IMR-90 (cell line): ENCODE data around the gene DHRS12. TPM values are rescaled to one million over a fixed set of nuclear protein-coding genes. Genes with fewer than 3 reads are reported as not detected.

Source experiments
- ATAC-seq: fragments of 200-7000 bp; cut with Tn5 transposase; 2 replicates; pipeline ENCODE4 v1.9.1; 2020; ENCODE audit warnings: low read depth, mild to moderate bottlenecking, moderate library complexity
- BruUV-seq: library from RNA; stranded (reverse); fragments of 400-500 nt; replicated peaks from 2 replicates; lab custom pipeline; 2021; lab: Mats Ljungman, UMichigan
- CTCF ChIA-PET: fragments of 300-600 bp; formaldehyde crosslinking; extraction: SDS; loops from one replicate; lab custom pipeline; 2021; ENCODE audit warnings: antibody characterized with exemption; lab: Yijun Ruan, JAX
- POLR2A ChIA-PET: fragments of 300-600 bp; sonication (Branson Sonifier 250); formaldehyde crosslinking; loops from one replicate; lab custom pipeline; 2022; ENCODE audit warnings: antibody characterized with exemption; ENCODE audit not compliant: unreplicated experiment; lab: Charles Lee
- DNase-seq: peaks from one replicate; pipeline ENCODE4 v3.0.0; 2013
- H2AFZ ChIP-seq: replicated peaks from 2 replicates; pipeline ENCODE3; 2013; ENCODE audit warnings: low read length, mild to moderate bottlenecking; ENCODE audit not compliant: poor library complexity
- H2AK5ac ChIP-seq: 2 replicates; pipeline ENCODE4 v1.6.1; 2013; ENCODE audit warnings: low read depth, low read length, inconsistent platforms
- H2AK9ac ChIP-seq: replicated peaks from 2 replicates; pipeline ENCODE3; 2013; ENCODE audit warnings: mild to moderate bottlenecking, low read depth, low read length, moderate library complexity; ENCODE audit not compliant: poor library complexity
- H2BK120ac ChIP-seq: 2 replicates; pipeline ENCODE4 v1.6.1; 2013; ENCODE audit warnings: low read depth, low read length, inconsistent platforms
- H2BK15ac ChIP-seq: 3 replicates; pipeline ENCODE4 v1.6.1; 2013; ENCODE audit warnings: low read depth, low read length, inconsistent platforms
- H2BK20ac ChIP-seq: 2 replicates; pipeline ENCODE4 v1.6.1; 2013; ENCODE audit warnings: low read depth, mild to moderate bottlenecking, inconsistent platforms, low read length, moderate library complexity
- H2BK5ac ChIP-seq: 2 replicates; pipeline ENCODE4 v1.6.1; 2013; ENCODE audit warnings: mild to moderate bottlenecking, low read depth, low read length, inconsistent platforms; ENCODE audit not compliant: poor library complexity, severe bottlenecking
- H3K14ac ChIP-seq: replicated peaks from 2 replicates; pipeline ENCODE4 v1.6.1; 2013; ENCODE audit warnings: low read depth, low read length, inconsistent platforms
- H3K18ac ChIP-seq: 2 replicates; pipeline ENCODE4 v1.6.1; 2013; ENCODE audit warnings: low read depth, low read length, control low read depth
- H3K23ac ChIP-seq: 2 replicates; pipeline ENCODE4 v1.6.1; 2013; ENCODE audit warnings: low read depth, low read length, inconsistent platforms
- H3K27ac ChIP-seq: 2 replicates; pipeline ENCODE4 v1.5.1; 2013; ENCODE audit warnings: mild to moderate bottlenecking, control low read depth, low read length; ENCODE audit not compliant: insufficient read depth
- H3K27me3 ChIP-seq: 2 replicates; pipeline ENCODE4 v1.6.1; 2013; ENCODE audit warnings: low read length; ENCODE audit not compliant: control insufficient read depth, insufficient read depth
- H3K36me3 ChIP-seq: 2 replicates; pipeline ENCODE4 v1.6.1; 2013; ENCODE audit warnings: low read length, mixed read lengths; ENCODE audit not compliant: control insufficient read depth, insufficient read depth
- H3K4ac ChIP-seq: 2 replicates; pipeline ENCODE4 v1.6.1; 2013; ENCODE audit warnings: low read depth, low read length, inconsistent platforms
- H3K4me1 ChIP-seq: 2 replicates; pipeline ENCODE4 v1.6.1; 2013; ENCODE audit warnings: low read length, mixed read lengths; ENCODE audit not compliant: control insufficient read depth, insufficient read depth
- H3K4me2 ChIP-seq: 2 replicates; pipeline ENCODE4 v1.6.1; 2013; ENCODE audit warnings: low read depth, mild to moderate bottlenecking, control low read depth, low read length, moderate library complexity
- H3K4me3 ChIP-seq: 2 replicates; pipeline ENCODE4 v1.5.1; 2013; ENCODE audit warnings: low read depth, mild to moderate bottlenecking, control low read depth, low read length, moderate library complexity; ENCODE audit not compliant: insufficient read depth
- H3K56ac ChIP-seq: 2 replicates; pipeline ENCODE4 v1.6.1; 2013; ENCODE audit warnings: low read length, inconsistent platforms; ENCODE audit not compliant: insufficient read depth; ENCODE audit errors: extremely low read depth
- H3K79me1 ChIP-seq, 2 experiments: 2 replicates each; pipeline ENCODE4 v1.6.1; 2013; ENCODE audit warnings: low read length in 2 of 2, inconsistent platforms in 1 of 2, low read depth in 1 of 2
- H3K9ac ChIP-seq: 2 replicates; pipeline ENCODE4 v1.6.1; 2013; ENCODE audit warnings: low read depth, low read length, control low read depth
- H3K9me1 ChIP-seq: 2 replicates; pipeline ENCODE4 v1.6.1; 2013; ENCODE audit warnings: low read length, inconsistent platforms; ENCODE audit not compliant: insufficient read depth
- H3K9me3 ChIP-seq: 2 replicates; pipeline ENCODE4 v1.6.1; 2013; ENCODE audit warnings: low read length; ENCODE audit not compliant: control insufficient read depth, insufficient read depth
- H4K20me1 ChIP-seq: 2 replicates; pipeline ENCODE4 v1.6.1; 2013; ENCODE audit warnings: low read length, inconsistent platforms; ENCODE audit not compliant: insufficient read depth
- H4K5ac ChIP-seq: 2 replicates; pipeline ENCODE4 v1.6.1; 2013; ENCODE audit warnings: mild to moderate bottlenecking, low read depth, low read length, control low read depth
- H4K8ac ChIP-seq, 2 experiments: 2 replicates each; pipeline ENCODE4 v1.6.1; 2013; ENCODE audit warnings: low read depth in 2 of 2, low read length in 2 of 2, control low read depth in 1 of 2, inconsistent platforms in 1 of 2
- H4K91ac ChIP-seq: 2 replicates; pipeline ENCODE4 v1.6.1; 2013; ENCODE audit warnings: low read depth, low read length, inconsistent platforms; ENCODE audit not compliant: insufficient read depth
- BHLHE40 ChIP-seq: fragments of 150-350 bp; IDR thresholded peaks from 2 replicates; pipeline ENCODE4 v1.6.1; 2016; ENCODE audit warnings: mild to moderate bottlenecking, low read depth, low read length
- CEBPB ChIP-seq: IDR thresholded peaks from 2 replicates; pipeline ENCODE4 v1.6.1; 2012; ENCODE audit warnings: low read depth, low read length, improper control_type of control experiment
- CHD1 ChIP-seq: IDR thresholded peaks from 2 replicates; pipeline ENCODE4 v1.6.1; 2012; ENCODE audit warnings: low read depth, low read length, improper control_type of control experiment
- CTCF ChIP-seq: conservative IDR thresholded peaks from 2 replicates; pipeline ENCODE4 v1.5.1; 2012; ENCODE audit warnings: mild to moderate bottlenecking, low read depth, low read length, improper control_type of control experiment
- ELK1 ChIP-seq: fragments of 150-350 bp; IDR thresholded peaks from 2 replicates; pipeline ENCODE4 v1.6.1; 2016; ENCODE audit warnings: low read depth, mild to moderate bottlenecking, low read length, moderate library complexity, borderline replicate concordance
- FOS ChIP-seq: fragments of 150-350 bp; IDR thresholded peaks from 2 replicates; pipeline ENCODE4 v1.6.1; 2016; ENCODE audit warnings: low read depth, low read length
- MAFK ChIP-seq: IDR thresholded peaks from 2 replicates; pipeline ENCODE4 v1.6.1; 2012; ENCODE audit warnings: low read depth, low read length, improper control_type of control experiment
- MAZ ChIP-seq: IDR thresholded peaks from 2 replicates; pipeline ENCODE4 v1.6.1; 2012; ENCODE audit warnings: low read depth, mild to moderate bottlenecking, low read length, improper control_type of control experiment, moderate library complexity, borderline replicate concordance
- MXI1 ChIP-seq: IDR thresholded peaks from 2 replicates; pipeline ENCODE4 v1.6.1; 2012; ENCODE audit warnings: low read depth, mild to moderate bottlenecking, low read length, moderate library complexity, borderline replicate concordance
- NFE2L2 ChIP-seq: fragments of 150-350 bp; IDR thresholded peaks from 2 replicates; pipeline ENCODE4 v1.6.1; 2016; ENCODE audit warnings: low read depth, mild to moderate bottlenecking, low read length
- POLR2A ChIP-seq: IDR thresholded peaks from 2 replicates; pipeline ENCODE4 v1.6.1; 2012; ENCODE audit warnings: mild to moderate bottlenecking, low read depth, low read length
- RAD21 ChIP-seq: IDR thresholded peaks from 2 replicates; pipeline ENCODE4 v1.6.1; 2012; ENCODE audit warnings: low read length, improper control_type of control experiment
- RCOR1 ChIP-seq: IDR thresholded peaks from 2 replicates; pipeline ENCODE4 v1.6.1; 2012; ENCODE audit warnings: mild to moderate bottlenecking, low read length, improper control_type of control experiment; ENCODE audit not compliant: insufficient replicate concordance
- RFX5 ChIP-seq: IDR thresholded peaks from 2 replicates; pipeline ENCODE4 v1.8.0; 2012; ENCODE audit warnings: low read depth, mild to moderate bottlenecking, low read length, moderate library complexity
- SMC3 ChIP-seq: fragments of 150-350 bp; IDR thresholded peaks from 2 replicates; pipeline ENCODE4 v1.6.1; 2016; ENCODE audit warnings: low read depth, mild to moderate bottlenecking, antibody characterized with exemption, low read length, moderate library complexity
- USF2 ChIP-seq: fragments of 150-350 bp; IDR thresholded peaks from 2 replicates; pipeline ENCODE4 v1.6.1; 2017; ENCODE audit warnings: mild to moderate bottlenecking, antibody characterized with exemption, low read length, low read depth
- WGBS, 2 experiments: methylation state at CpG; one replicate each; pipeline versions ENCODE4 v1.1.5 to v1.1.7; 2013; ENCODE audit warnings: missing lambda C conversion rate in 2 of 2; ENCODE audit not compliant: insufficient read length in 1 of 2; ENCODE audit errors: extremely low coverage in 2 of 2; 5-methylcytosine and 5-hydroxymethylcytosine counted together
- dilution Hi-C: fragments of 300-500 bp; cut with HindIII; formaldehyde crosslinking; loops from one replicate; pipeline ENCODE4 v1.14.3; 2018; ENCODE audit warnings: low sequenced_read_pairs; ENCODE audit not compliant: unreplicated experiment
- in situ Hi-C: fragments of 300-500 bp; cut with MboI; formaldehyde crosslinking; loops from 3 replicates; pipeline ENCODE4 v1.14.3; 2019; ENCODE audit warnings: low sequenced_read_pairs, inconsistent platforms, mixed read lengths
- intact Hi-C: fragments of 100-400 bp; cut with micrococcal nuclease; formaldehyde crosslinking; loops from 2 replicates; pipeline ENCODE4 v1.10.0; 2022
- polyA plus RNA-seq, 3 experiments: library from polyadenylated mRNA; depleted of rRNA; stranded (reverse); fragments of >200 nt; gene quantifications; 2 replicates each; pipeline ENCODE4 v1.2.3, GENCODE V29; 2012; ENCODE audit warnings: low replicate concordance in 1 of 3
- total RNA-seq: library from RNA; depleted of rRNA; stranded (reverse); fragments of >200 nt; gene quantifications from 2 replicates; pipeline ENCODE4 v1.2.3, GENCODE V29; 2012

DHRS12 gene
- total and polyA plus RNA-seq, 2 of the 4 experiments (the other 2 are of a cell fraction): 1.3 to 1.6 TPM

GRCh38 chr13:51783428-51784094 is 20.4 kb downstream of the DHRS12 start:
- Histone ChIP-seq H3K36me3 (no peaks in the 10 kb centered on the region; the same call in 1 of the 2 replicates), H3K56ac (no peak overlapping the region), H2AK5ac (no peak overlapping the region), H2BK20ac (no peak overlapping the region), H4K20me1 (no peaks in the 10 kb centered on the region), H4K8ac (no peak overlapping the region), H3K27ac (no peak overlapping the region), H3K27me3 (no peaks in the 10 kb centered on the region), H3K18ac (no peak overlapping the region), H2BK120ac (no peak overlapping the region), H2BK15ac (no peak overlapping the region), H3K4me1 (peaks cover 14% of the 10 kb centered on the region), H3K4me2 (no peak overlapping the region), H2AFZ (no peak overlapping the region), H3K4me3 (no peak overlapping the region), H3K14ac (no peak overlapping the region), H3K79me1 (no peaks in the 10 kb centered on the region), H3K4ac (no peak overlapping the region), H3K23ac (no peak overlapping the region), H2AK9ac (no peak overlapping the region), H3K9me1 (peaks cover 13% of the 10 kb centered on the region), H4K91ac (no peak overlapping the region), H4K5ac (no peak overlapping the region), H3K9ac (no peak overlapping the region), H2BK5ac (no peak overlapping the region), H3K9me3 (no peaks in the 10 kb centered on the region)
- intact Hi-C loops: loop anchor here (5.0 kb wide), 1 partner anchor 196 kb away; no protein-coding TSS in a partner anchor
- ATAC-seq (no peak), DNase-seq (no peak)
- no peak for TF ChIP-seq ELK1
- TF ChIP-seq NFE2L2: no peak
- TF ChIP-seq FOS: no peak
- no peak for TF ChIP-seq RAD21
- no peak for TF ChIP-seq CHD1
- no peak for TF ChIP-seq RFX5
- no peak for TF ChIP-seq RCOR1
- TF ChIP-seq MAFK: no peak
- no peak for TF ChIP-seq BHLHE40
- TF ChIP-seq CEBPB: no peak
- no peak for TF ChIP-seq USF2
- TF ChIP-seq SMC3: no peak
- no peak for TF ChIP-seq POLR2A
- no peak for TF ChIP-seq MAZ
- TF ChIP-seq MXI1: no peak
- TF ChIP-seq CTCF: no peak
- CTCF ChIA-PET: interaction anchor here (0.9 kb wide), 1 partner anchor 14 kb away, joined by 5 read pairs; no protein-coding TSS in a partner anchor
- no TSS peak for BruUV-seq
- POLR2A ChIA-PET: no interaction called here
- in situ Hi-C loops: no loop called here
- dilution Hi-C loops: no loop called here
- WGBS, 2 experiments: 23% methylated on average over 2 of the region's 9 CpGs; no CpG with 5 or more reads in 1 of the 2 experiments
